Neuronal stem cell (in vitro differentiated cells): ENCODE results near the gene TRPM3.

Source experiments
- DNase-seq: peaks from one replicate; pipeline ENCODE4 v3.0.0-alpha.2; 2013; ENCODE audit warnings: low spot score
- H2AFZ ChIP-seq: one replicate; pipeline ENCODE4 v1.6.1; 2013; ENCODE audit warnings: mild to moderate bottlenecking, low read length, inconsistent platforms
- H2AK5ac ChIP-seq: 2 replicates; pipeline ENCODE4 v1.6.1; 2013; ENCODE audit warnings: low read depth, mild to moderate bottlenecking, inconsistent platforms, low read length, moderate library complexity, mixed read lengths
- H2BK120ac ChIP-seq: 2 replicates; pipeline ENCODE4 v1.6.1; 2013; ENCODE audit warnings: low read depth, mild to moderate bottlenecking, inconsistent platforms, low read length, moderate library complexity, mixed read lengths
- H2BK12ac ChIP-seq: one replicate; pipeline ENCODE4 v1.6.1; 2013; ENCODE audit warnings: low read length, inconsistent platforms
- H2BK15ac ChIP-seq: 2 replicates; pipeline ENCODE4 v1.6.1; 2013; ENCODE audit warnings: mild to moderate bottlenecking, low read length, inconsistent platforms, mixed read lengths
- H2BK5ac ChIP-seq: one replicate; pipeline ENCODE4 v1.6.1; 2013; ENCODE audit warnings: inconsistent platforms, mild to moderate bottlenecking, low read length, moderate library complexity
- H3K14ac ChIP-seq: one replicate; pipeline ENCODE4 v1.6.1; 2013; ENCODE audit warnings: low read length, inconsistent platforms
- H3K18ac ChIP-seq: 2 replicates; pipeline ENCODE4 v1.6.1; 2013; ENCODE audit warnings: low read length, inconsistent platforms
- H3K23ac ChIP-seq: 2 replicates; pipeline ENCODE4 v1.6.1; 2013; ENCODE audit warnings: low read depth, mild to moderate bottlenecking, mixed read lengths, low read length, inconsistent platforms; ENCODE audit not compliant: poor library complexity
- H3K27ac ChIP-seq: replicated peaks from 3 replicates; pipeline ENCODE4 v1.5.1; 2013; ENCODE audit warnings: low read length, inconsistent platforms
- H3K27me3 ChIP-seq, 3 experiments: 2 replicates each; pipeline ENCODE4 v1.6.1; 2013; ENCODE audit warnings: low read length in 3 of 3, mild to moderate bottlenecking in 2 of 3, inconsistent platforms in 1 of 3, low read depth in 1 of 3, mixed read lengths in 1 of 3, moderate library complexity in 1 of 3; ENCODE audit not compliant: control insufficient read depth in 3 of 3, insufficient read depth in 3 of 3
- H3K36me3 ChIP-seq, 2 donors: replicated peaks in 1 of 2; 2 replicates each; pipeline ENCODE4 v1.6.1; 2013; ENCODE audit warnings: low read length in 2 of 2; ENCODE audit not compliant: control insufficient read depth in 2 of 2, insufficient read depth in 2 of 2
- H3K4ac ChIP-seq: 2 replicates; pipeline ENCODE4 v1.6.1; 2013; ENCODE audit warnings: inconsistent platforms, mild to moderate bottlenecking, low read length, moderate library complexity
- H3K4me1 ChIP-seq, 2 donors: 1 replicate in 1 of 2; 2 replicates in 1 of 2; pipeline ENCODE4 v1.6.1; 2013; ENCODE audit warnings: low read length in 2 of 2, low read depth in 1 of 2; ENCODE audit not compliant: control insufficient read depth in 2 of 2, insufficient read depth in 1 of 2
- H3K4me2 ChIP-seq: one replicate; pipeline ENCODE4 v1.6.1; 2013; ENCODE audit warnings: mild to moderate bottlenecking, low read length, inconsistent platforms; ENCODE audit not compliant: insufficient read depth, poor library complexity, severe bottlenecking
- H3K4me3 ChIP-seq, 2 donors: 2 replicates each; pipeline ENCODE4 v1.5.1; 2013; ENCODE audit warnings: low read length in 2 of 2, mild to moderate bottlenecking in 2 of 2, inconsistent platforms in 1 of 2, moderate library complexity in 1 of 2
- H3K79me1 ChIP-seq: one replicate; pipeline ENCODE4 v1.6.1; 2013; ENCODE audit warnings: low read depth, mild to moderate bottlenecking, inconsistent platforms, low read length, moderate library complexity
- H3K9ac ChIP-seq: one replicate; pipeline ENCODE4 v1.6.1; 2013; ENCODE audit warnings: mild to moderate bottlenecking, low read depth, low read length, inconsistent platforms; ENCODE audit not compliant: poor library complexity
- H3K9me3 ChIP-seq, 2 donors: replicated peaks in 1 of 2; 2 replicates each; pipeline versions ENCODE3 to v1.6.1; 2013; ENCODE audit warnings: low read length in 2 of 2, mild to moderate bottlenecking in 2 of 2, inconsistent platforms in 1 of 2, low read depth in 1 of 2, mixed read lengths in 1 of 2, moderate library complexity in 1 of 2; ENCODE audit not compliant: control insufficient read depth in 2 of 2, insufficient read depth in 1 of 2
- H4K8ac ChIP-seq: one replicate; pipeline ENCODE4 v1.6.1; 2013; ENCODE audit warnings: low read depth, mild to moderate bottlenecking, inconsistent platforms, low read length, moderate library complexity
- H4K91ac ChIP-seq: one replicate; pipeline ENCODE4 v1.6.1; 2013; ENCODE audit warnings: low read length, low read depth, mild to moderate bottlenecking, inconsistent platforms; ENCODE audit not compliant: poor library complexity
- WGBS, 2 donors: extraction: QIAGEN DNeasy Blood & Tissue Kit; methylation state at CpG; one replicate each; pipeline ENCODE4 v1.1.7; 2013; ENCODE audit warnings: missing lambda C conversion rate in 2 of 2, mixed read lengths in 1 of 2; ENCODE audit not compliant: insufficient read length in 2 of 2, insufficient replicate concordance in 1 of 2; ENCODE audit errors: extremely low coverage in 2 of 2; 5-methylcytosine and 5-hydroxymethylcytosine counted together

The TRPM3 gene

GRCh38 chr9:70701163-70701562 is 420.3 kb downstream of the TRPM3 start:
- no peak overlapping the region for H3K14ac ChIP-seq
- H2AFZ ChIP-seq = no peak overlapping the region
- no peak overlapping the region for H2BK120ac ChIP-seq
- no peak overlapping the region for H3K27ac ChIP-seq
- WGBS, 2 donors = no CpG with 5 or more reads among the region's 6 CpGs
- H2BK5ac ChIP-seq = no peak overlapping the region
- no peak overlapping the region for H3K4me3 ChIP-seq
- H2BK15ac ChIP-seq = no peak overlapping the region
- DNase-seq = no peak
- peaks cover 0 to 8% of the 10 kb centered on the region in 2 donors for H3K9me3 ChIP-seq
- H4K91ac ChIP-seq = no peak overlapping the region
- H3K4ac ChIP-seq = no peak overlapping the region
- no peak overlapping the region for H3K4me2 ChIP-seq
- H2BK12ac ChIP-seq = no peak overlapping the region
- H3K23ac ChIP-seq = no peak overlapping the region
- no peaks in the 10 kb centered on the region for H3K36me3 ChIP-seq
- peaks cover 5 to 20% of the 10 kb centered on the region in 2 donors for H3K4me1 ChIP-seq
- no peaks in the 10 kb centered on the region for H3K27me3 ChIP-seq
- no peak overlapping the region for H3K9ac ChIP-seq
- H3K79me1 ChIP-seq = no peaks in the 10 kb centered on the region
- H4K8ac ChIP-seq = no peak overlapping the region
- no peak overlapping the region for H2AK5ac ChIP-seq
- no peak overlapping the region for H3K18ac ChIP-seq

GRCh38 chr9:70696694-70697335 is 424.6 kb downstream of the TRPM3 start:
- DNase-seq = no peak
- Histone ChIP-seq H2BK5ac (no peak overlapping the region), H4K8ac (no peak overlapping the region), H3K4me3 (no peak overlapping the region), H3K79me1 (no peaks in the 10 kb centered on the region), H4K91ac (no peak overlapping the region), H2BK15ac (no peak overlapping the region), H2BK120ac (no peak overlapping the region), H3K9me3 (peaks cover 0 to 8% of the 10 kb centered on the region in 2 donors), H3K18ac (no peak overlapping the region), H3K9ac (no peak overlapping the region), H2AFZ (no peak overlapping the region), H3K27ac (no peak overlapping the region), H3K4ac (no peak overlapping the region), H3K36me3 (peaks cover 0 to 2% of the 10 kb centered on the region in 2 donors), H3K4me2 (no peak overlapping the region), H3K27me3 (no peaks in the 10 kb centered on the region), H3K4me1 (peaks cover 5 to 20% of the 10 kb centered on the region in 2 donors), H3K23ac (no peak overlapping the region), H2AK5ac (no peak overlapping the region), H2BK12ac (no peak overlapping the region), H3K14ac (no peak overlapping the region)
- WGBS, 2 donors = no CpG with 5 or more reads among the region's 6 CpGs

GRCh38 chr9:70694758-70695157 is 426.7 kb downstream of the TRPM3 start:
- H3K4ac ChIP-seq = no peak overlapping the region
- H3K14ac ChIP-seq = no peak overlapping the region
- no peaks in the 10 kb centered on the region for H3K27me3 ChIP-seq
- no peak overlapping the region for H4K8ac ChIP-seq
- no peak overlapping the region for H2AFZ ChIP-seq
- H3K18ac ChIP-seq = no peak overlapping the region
- no peak overlapping the region for H3K9ac ChIP-seq
- H2AK5ac ChIP-seq = no peak overlapping the region
- no peak overlapping the region for H3K4me2 ChIP-seq
- H4K91ac ChIP-seq = no peak overlapping the region
- H2BK12ac ChIP-seq = no peak overlapping the region
- H3K4me1 ChIP-seq = peaks cover 4 to 5% of the 10 kb centered on the region in 2 donors
- H3K9me3 ChIP-seq = peaks cover 0 to 8% of the 10 kb centered on the region in 2 donors
- H2BK120ac ChIP-seq = no peak overlapping the region
- peaks cover 0 to 2% of the 10 kb centered on the region in 2 donors for H3K36me3 ChIP-seq
- no peak for DNase-seq
- H3K27ac ChIP-seq = no peak overlapping the region
- WGBS, 2 donors = no CpG with 5 or more reads among the region's 5 CpGs
- H3K4me3 ChIP-seq = no peak overlapping the region
- no peak overlapping the region for H2BK15ac ChIP-seq
- no peak overlapping the region for H3K23ac ChIP-seq
- H2BK5ac ChIP-seq = no peak overlapping the region
- no peaks in the 10 kb centered on the region for H3K79me1 ChIP-seq

- peaks cover 0 to 2% of the 10 kb centered on the region in 2 donors for H3K36me3 ChIP-seq
- WGBS, 2 donors = no CpG with 5 or more reads among the region's 1 CpG
Observed at GRCh38 chr9:70693186-70693585, 428.2 kb downstream of the TRPM3 start.

More at GRCh38 chr9:70693186-70693585, 428.2 kb downstream of the TRPM3 start:
- Histone ChIP-seq H3K4ac (no peak overlapping the region), H3K9me3 (peaks cover 0 to 2% of the 10 kb centered on the region in 2 donors), H3K4me3 (no peak overlapping the region), H4K91ac (no peak overlapping the region), H2BK120ac (no peak overlapping the region), H4K8ac (no peak overlapping the region), H2BK12ac (no peak overlapping the region), H2BK5ac (no peak overlapping the region), H3K79me1 (no peaks in the 10 kb centered on the region), H3K27me3 (no peaks in the 10 kb centered on the region), H3K18ac (no peak overlapping the region), H3K23ac (no peak overlapping the region), H3K14ac (no peak overlapping the region), H3K4me1 (peaks cover 4 to 5% of the 10 kb centered on the region in 2 donors), H2AFZ (no peak overlapping the region), H2BK15ac (no peak overlapping the region), H3K9ac (no peak overlapping the region), H3K27ac (no peak overlapping the region), H3K4me2 (no peak overlapping the region), H2AK5ac (no peak overlapping the region)
- DNase-seq = no peak
